ENCODE results near the gene ZNF622. TPM values are rescaled to one million over a fixed set of nuclear protein-coding genes. Genes with fewer than 3 reads are reported as not detected.

The ZNF622 gene
- total RNA-seq, 1 donor, result 44.0 TPM

DNA sequence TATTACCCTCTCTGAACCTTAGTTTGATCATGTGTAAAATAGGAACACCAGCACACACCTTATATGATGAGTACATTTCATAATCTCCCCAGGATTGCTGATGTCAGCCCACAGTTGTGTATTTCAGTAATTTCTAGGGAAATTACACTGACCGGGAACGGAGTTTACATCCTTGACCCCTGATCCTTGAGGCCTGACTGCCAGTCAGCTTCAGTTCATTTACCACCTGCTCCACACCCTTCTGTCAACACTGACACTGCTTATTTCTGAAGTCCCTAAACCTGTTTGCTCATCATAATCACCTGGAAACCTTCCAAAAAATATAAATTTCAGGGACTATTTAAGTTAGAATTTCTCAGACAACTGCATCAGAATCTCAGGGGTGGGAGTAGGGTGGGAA, 55.3 kb downstream of the ZNF622 start:
- no peak for DNase-seq (ENCODE audit: low read depth)
- no peak overlapping the region for H3K4me3 ChIP-seq (ENCODE audit: low read depth, low read length)
- TF ChIP-seq, protein P1, sequence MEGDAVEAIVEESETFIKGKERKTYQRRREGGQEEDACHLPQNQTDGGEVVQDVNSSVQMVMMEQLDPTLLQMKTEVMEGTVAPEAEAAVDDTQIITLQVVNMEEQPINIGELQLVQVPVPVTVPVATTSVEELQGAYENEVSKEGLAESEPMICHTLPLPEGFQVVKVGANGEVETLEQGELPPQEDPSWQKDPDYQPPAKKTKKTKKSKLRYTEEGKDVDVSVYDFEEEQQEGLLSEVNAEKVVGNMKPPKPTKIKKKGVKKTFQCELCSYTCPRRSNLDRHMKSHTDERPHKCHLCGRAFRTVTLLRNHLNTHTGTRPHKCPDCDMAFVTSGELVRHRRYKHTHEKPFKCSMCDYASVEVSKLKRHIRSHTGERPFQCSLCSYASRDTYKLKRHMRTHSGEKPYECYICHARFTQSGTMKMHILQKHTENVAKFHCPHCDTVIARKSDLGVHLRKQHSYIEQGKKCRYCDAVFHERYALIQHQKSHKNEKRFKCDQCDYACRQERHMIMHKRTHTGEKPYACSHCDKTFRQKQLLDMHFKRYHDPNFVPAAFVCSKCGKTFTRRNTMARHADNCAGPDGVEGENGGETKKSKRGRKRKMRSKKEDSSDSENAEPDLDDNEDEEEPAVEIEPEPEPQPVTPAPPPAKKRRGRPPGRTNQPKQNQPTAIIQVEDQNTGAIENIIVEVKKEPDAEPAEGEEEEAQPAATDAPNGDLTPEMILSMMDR (IDR thresholded peaks at IDR 0.05; ENCODE audit: insufficient read depth, low read depth, low read length), result no peak

DNA sequence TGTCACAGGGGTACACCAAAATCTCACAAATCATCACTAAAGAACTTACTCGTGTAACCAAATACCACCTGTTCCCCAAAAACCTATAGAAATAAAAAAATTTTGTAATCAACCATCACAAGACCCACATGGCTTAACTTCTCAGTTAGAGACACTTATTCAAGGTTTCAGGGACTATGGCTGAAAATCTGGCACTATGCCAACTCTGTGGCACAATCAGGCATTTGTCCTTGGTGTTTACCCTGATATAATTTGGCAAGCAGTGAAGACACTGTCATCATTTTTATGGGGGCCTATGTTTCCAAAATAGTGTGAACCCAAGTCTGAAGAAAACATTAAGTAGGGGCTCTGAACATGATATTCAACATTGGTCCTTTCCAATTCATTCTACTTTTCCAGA, 59.0 kb downstream of the ZNF622 start:
- TF ChIP-seq, protein P1 (IDR thresholded peaks at IDR 0.05; ENCODE audit: insufficient read depth, low read depth, low read length), result no peak
- DNase-seq (ENCODE audit: low read depth), result no peak

DNA sequence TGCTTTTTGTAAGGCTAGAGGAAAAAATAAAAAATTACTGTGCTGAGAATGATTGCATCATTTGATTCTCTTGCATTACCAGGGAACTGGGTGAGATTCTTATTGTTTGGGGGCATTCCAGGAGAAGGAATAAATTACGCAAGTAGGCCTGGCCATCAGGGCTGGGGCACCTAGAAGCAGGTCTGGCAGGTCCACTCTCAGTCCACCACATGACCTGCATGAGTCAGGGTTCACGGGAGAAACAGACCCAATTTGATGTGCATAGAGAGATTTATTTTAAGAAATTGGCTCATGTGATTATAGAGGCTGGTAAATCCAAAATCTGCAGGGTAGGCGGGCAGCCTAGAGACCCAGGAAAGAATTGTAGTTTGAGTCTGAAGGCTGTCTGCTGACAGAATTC, 59.6 kb downstream of the ZNF622 start:
- no peak for DNase-seq (ENCODE audit: low read depth)
- H3K4me3 ChIP-seq (ENCODE audit: low read depth, low read length), result no peak overlapping the region
- TF ChIP-seq, protein P1 (IDR thresholded peaks at IDR 0.05; ENCODE audit: insufficient read depth, low read depth, low read length), result no peak

More for the DNA sequence above, 59.0 kb downstream of the ZNF622 start:
- no peak overlapping the region for H3K4me3 ChIP-seq (ENCODE audit: low read depth, low read length)

Other genes starting within 250 kb of the ZNF622 start
- 0.64 and 1.7 TPM in 2 replicates for gene RETREG1, start 151.2 kb upstream of the ZNF622 start, total RNA-seq